UCSD-AML1 (cell line): Measurements from ENCODE around the gene ZNF786.
"Not testable (repeated sequence)": the region's sequence is repeated elsewhere in the genome, so short reads cannot be mapped to it uniquely, and the experiment has no call there.

Experiments
- DNase-seq: peaks from one replicate; lab custom pipeline; 2025; ENCODE audit not compliant: unreplicated experiment; lab: John Stamatoyannopoulos, UW

Gene ZNF786, protein sequence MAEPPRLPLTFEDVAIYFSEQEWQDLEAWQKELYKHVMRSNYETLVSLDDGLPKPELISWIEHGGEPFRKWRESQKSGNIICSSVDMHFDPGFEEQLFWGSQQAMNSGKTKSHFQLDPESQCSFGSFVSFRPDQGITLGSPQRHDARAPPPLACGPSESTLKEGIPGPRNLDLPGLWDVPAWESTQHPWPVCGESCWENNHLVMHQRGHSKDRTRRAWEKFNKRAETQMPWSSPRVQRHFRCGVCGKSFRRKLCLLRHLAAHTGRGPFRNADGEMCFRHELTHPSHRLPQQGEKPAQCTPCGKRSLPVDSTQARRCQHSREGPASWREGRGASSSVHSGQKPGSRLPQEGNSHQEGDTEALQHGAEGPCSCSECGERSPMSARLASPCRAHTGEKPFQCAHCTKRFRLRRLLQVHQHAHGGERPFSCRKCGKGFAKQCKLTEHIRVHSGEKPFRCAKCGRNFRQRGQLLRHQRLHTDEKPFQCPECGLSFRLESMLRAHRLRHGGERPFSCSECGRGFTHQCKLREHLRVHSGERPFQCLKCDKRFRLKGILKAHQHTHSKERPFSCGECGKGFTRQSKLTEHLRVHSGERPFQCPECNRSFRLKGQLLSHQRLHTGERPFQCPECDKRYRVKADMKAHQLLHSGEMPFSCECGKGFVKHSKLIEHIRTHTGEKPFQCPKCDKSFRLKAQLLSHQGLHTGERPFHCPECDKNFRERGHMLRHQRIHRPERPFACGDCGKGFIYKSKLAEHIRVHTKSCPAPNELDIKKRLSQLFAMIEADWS

DNA sequence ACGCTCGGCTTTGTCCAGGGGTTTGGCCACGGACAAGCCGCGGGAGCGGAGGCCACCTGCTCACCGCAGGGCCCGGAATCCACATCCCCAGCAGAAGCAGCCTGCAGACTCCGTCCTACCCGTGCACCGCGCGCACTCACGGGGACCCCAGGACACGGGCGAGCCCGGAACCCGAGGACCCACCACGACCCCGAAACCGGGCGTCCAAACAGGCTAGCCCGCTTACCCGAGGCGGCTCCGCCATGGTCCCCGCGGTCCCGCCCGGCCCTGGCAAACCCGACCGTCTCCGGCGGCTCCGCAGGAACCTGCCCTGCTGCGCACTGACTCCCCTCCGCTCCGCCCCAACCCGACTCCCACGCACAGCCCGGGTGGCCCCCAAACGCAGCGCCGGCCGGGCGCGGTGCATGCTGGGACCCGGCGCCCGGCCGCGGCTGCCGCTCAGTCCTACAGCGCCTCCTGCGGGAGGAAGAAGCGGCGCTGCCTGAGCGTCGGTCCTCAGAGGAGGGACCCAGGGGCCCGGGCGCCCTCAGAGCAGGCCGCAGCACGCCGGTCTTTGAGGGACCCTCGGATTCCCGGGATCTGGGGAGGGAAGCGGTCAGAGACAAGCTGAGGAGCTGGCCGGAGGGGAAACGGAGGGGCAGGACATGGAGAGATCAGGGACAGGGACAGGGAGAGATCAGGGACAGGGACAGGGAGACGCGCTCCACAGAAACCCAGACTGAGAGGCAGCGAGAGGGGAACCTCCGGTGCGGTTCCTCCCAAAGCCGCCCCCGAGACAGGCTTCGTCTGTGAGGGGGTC lies at the start of gene ZNF786:
Gene ZNF786, minus strand, starts transcription at position 322 of the 799 bp plus-strand sequence. Its CDS starts 78 bp downstream, at position 244.
- DNase-seq = peak; percentile 84

DNA sequence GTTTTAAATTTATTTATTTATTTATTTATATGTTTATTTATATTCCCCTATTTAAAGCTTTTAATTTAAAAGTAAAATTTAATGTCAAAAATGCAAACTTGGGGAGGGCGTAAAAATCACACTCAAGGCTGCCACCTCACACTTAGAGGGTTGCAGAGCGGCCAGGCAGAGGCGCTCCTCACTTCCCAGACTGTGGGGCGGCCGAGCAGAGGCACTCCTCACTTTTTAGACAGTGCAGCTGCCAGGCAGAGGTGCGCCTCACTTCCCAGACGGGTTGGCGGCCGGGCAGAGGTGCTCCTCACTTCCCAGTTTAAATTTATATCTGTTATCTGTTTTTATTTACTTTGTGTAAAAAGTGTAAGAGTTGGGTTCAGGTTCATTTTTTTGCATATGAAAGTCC lies 45.6 kb upstream of the ZNF786 start:
- DNase-seq = no peak

GRCh38 chr7:149133028-149133710 lies 42.7 kb upstream of the ZNF786 start:
- no peak for DNase-seq

GRCh38 chr7:149130572-149131198 lies 40.2 kb upstream of the ZNF786 start:
- DNase-seq = no peak

- DNase-seq = peak; percentile 60
Observed at GRCh38 chr7:149126662-149127266, 36.2 kb upstream of the ZNF786 start.

DNA sequence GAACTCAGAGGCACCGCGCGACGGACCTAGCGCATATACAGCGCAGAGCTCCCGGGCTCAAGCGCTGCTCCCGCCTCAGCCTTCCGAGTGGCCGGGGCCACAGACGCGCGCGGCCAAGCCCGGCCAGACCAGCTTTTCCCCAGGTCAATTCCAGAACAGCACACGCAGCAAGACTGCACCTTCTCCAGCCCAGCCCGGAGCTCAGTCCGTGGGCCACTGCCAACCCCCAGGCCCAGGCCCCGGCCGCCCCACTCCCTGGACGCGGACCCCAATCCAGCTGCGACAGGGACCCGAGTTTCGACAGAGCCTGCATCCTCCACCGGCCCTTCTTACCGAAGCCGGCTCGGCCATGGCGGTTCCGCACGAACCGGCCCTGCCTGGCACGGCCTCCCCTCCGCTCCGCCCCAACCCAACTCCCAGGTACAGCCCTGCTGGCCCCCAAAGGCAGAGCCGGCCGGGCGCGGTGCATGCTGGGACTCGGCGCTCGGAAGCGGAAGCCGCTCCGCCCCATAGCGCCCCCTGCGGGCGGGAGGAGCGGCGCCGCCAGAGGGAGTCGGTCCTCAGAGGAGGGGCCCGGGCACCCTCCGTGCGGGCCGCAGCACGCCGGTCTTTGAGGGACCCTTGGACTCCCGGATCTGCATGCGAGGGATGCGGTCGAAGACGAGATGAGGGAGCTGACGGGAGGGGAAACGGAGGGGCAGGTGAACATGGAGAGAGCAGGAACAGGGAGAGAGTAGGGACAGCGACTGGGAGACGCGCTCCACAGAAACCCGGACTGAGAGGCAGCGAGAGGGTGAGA lies 35.5 kb upstream of the ZNF786 start, which contains the start of gene ZNF425:
Gene ZNF425, minus strand, starts transcription at position 462 of the 799 bp plus-strand sequence. Its CDS starts 111 bp downstream, at position 351.
- DNase-seq = peak; percentile 89

DNA sequence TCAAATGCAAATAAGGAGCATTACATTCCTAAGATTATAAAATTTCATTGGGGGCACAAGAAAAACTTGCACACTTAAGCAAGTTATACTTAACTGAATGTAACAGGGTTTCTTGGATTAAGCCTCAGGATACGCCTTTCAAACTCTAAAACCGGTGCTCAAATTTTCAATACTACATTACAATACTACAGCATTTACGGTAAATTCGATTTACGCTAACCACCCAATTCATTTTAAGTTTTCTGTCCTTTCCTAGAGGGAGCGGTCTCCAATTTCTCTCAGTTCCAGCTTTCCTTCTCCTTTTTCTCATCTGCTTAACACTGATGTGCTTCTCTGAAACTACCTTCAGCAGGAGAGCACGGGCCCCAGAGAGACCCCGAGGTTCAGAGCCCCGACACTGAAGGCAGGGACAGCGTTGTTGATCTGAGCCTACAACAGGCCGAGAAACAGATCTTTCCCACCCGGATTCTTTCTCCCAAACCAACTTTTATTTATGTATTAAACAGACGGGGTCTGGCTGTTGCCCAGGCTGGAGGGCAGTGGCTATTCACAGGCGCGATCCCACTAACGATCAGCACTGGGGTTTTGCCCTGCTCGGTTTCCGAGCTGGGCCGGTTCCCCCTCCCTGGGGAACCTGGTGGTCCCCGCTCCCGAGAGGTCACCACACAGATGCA lies 34.8 kb upstream of the ZNF786 start:
- peak; percentile 22 for DNase-seq

DNA sequence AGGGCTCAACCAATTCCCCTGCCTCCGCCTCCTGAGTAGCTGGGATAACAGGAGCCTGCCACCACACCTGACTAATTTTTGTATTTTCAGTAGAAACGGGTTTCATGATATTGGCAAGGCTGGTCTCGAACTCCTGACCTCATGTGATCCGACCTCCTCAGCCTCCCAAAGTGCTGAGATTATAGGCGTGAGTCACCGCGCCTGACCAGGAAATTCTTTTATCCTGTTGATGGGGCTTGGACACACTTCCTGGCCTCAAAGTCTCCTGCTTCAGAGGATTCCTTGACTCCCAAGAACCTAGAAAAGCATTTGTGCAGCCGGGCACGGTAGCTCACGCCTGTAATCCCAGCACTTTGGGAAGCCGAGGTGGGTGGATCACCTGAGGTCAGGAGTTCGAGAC lies 19.5 kb upstream of the ZNF786 start:
- DNase-seq = no peak

DNA sequence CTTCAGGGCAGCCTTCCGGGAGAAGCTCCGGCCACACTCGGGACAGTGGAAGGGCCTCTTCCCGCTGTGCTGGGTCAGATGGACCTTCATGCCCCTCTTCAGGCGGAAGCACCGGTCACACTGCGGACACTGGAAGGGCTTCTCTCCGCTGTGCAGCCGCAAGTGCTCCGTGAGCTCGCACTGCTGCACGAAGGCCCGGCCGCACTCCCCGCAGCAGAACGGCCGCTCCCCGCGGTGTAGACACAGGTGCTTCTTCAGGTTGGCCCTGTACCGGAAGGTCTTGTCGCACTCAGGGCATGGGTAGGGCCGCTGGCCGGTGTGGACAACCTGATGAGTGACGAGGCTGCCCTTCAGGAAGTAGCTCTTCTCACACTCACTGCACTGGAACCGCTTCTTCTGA lies 14.2 kb upstream of the ZNF786 start:
- no peak for DNase-seq

GRCh38 chr7:149104214-149104613 lies 13.7 kb upstream of the ZNF786 start:
- no peak for DNase-seq

- no peak for DNase-seq
Observed at GRCh38 chr7:149103424-149103823, 12.9 kb upstream of the ZNF786 start.

GRCh38 chr7:149102666-149103065 lies 12.1 kb upstream of the ZNF786 start:
- DNase-seq = no peak

DNA sequence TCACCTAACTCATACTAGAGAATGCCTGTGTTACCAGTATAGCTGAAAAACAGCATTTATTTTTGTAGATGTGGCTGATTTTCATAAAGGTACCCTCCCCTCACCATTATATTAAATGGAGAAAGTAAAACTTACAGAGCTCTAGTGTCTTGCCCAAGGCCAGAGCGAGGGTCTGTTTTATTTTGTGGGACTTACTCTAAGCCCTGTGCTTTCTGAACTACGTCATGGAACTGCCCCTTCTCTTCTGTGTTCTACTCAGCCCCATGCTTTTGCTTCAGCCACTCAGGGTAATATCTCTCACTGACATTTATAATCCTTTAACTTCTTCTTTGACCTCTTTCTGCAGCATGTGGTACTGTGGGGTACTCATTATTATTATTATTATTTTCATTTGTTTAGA lies 10.3 kb upstream of the ZNF786 start:
- no peak for DNase-seq

DNA sequence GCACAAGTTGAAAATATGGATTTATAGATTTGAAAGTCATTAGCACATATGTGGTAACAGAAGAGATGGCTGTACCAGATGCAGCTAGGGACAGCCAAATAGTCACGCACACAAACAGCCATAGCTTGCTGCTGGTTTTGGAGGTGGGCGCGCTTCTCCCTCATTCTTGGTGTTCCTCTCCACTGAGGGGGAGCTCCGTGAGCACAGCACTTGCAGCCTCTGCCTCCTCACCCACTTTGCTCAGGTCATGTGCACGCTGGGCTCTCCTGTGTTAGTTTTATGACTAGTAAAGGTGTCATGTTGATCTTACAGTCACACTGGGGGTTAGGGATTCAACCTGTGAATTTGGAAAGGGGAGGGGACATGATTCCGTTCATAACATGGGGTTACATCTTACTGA lies 8.5 kb upstream of the ZNF786 start:
- DNase-seq = no peak

GRCh38 chr7:149097088-149097487 lies 6.6 kb upstream of the ZNF786 start:
- DNase-seq = no peak

DNA sequence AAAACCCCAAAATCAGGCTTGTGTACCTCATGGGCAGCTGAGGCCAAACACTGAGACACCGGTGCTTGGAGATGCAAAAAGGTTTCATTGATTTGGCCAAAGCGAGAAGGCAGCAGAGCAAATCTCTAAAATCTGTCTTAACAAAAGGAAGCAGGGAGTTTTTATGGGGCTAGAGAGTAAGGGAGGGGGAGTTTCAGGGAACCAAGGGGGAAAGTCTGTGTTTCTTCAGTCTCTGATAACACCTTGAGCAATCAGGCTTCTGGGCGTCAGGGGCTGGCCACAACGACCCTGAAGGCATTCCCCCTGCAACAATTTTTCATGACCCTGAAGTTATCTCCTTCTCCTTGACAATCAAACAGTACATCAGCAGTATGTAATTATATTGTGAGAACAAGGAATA lies 2.7 kb upstream of the ZNF786 start:
- DNase-seq = no peak

DNA sequence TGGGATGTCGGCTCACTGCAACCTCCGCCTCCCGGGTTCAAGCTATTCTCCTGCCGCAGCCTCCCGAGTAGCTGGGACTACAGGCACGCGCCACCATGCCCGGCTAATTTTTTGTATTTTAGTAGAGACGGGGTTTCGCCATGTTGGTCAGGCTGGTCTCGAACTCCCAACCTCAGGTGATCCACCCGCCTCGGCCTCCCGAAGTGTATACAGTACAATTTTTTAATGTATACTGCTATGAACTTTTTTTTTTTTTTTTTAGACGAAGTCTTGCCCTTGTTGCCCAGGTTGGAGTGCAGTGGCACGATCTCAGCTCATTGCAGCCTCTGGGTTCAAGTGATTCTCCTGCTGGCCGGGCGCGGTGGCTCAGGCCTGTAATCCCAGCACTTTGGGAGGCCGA lies 1.7 kb upstream of the ZNF786 start:
- not testable (repeated sequence) for DNase-seq

- no peak for DNase-seq
Observed at GRCh38 chr7:149087376-149087775, 3.1 kb downstream of the ZNF786 start.
